ENCODE measurements around the gene SDK1. TPM values are rescaled to one million over a fixed set of nuclear protein-coding genes. Genes with fewer than 3 reads are reported as not detected.
A peak's percentile ranks its signal among the peaks of the same experiment; 100 is the strongest.

Gene SDK1
- total RNA-seq, 1 donor from 2014 or later: 37.6 TPM

DNA sequence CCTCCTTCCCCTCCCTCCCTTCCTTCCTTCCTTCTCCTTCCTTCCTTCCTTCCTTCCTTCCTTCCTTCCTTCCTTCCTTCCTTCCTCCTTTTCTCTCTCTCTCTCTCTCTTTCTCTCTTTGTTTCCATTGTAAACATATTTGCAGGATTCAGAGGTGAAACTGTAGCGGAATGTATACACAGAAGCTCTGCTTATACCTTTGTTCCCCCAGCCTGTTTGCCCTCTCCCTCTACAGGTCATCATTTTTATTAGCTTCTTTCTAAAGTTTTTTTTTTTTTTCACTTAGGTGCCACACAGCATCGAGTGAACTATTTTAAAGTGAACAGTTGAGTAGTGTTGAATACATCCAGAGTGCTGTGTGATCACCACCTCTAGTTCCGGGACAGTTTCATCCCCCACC lies 20.7 kb downstream of the SDK1 start:
- no peak overlapping the region for H3K4me3 Mint-ChIP-seq (ENCODE audit: low read depth)

GRCh38 chr7:3326246-3326645 lies 25.2 kb downstream of the SDK1 start:
- peaks cover 10% of the 10 kb centered on the region for H3K36me3 Mint-ChIP-seq (ENCODE audit: insufficient read depth)
- no peaks in the 10 kb centered on the region for H3K27me3 Mint-ChIP-seq
- no peak for TF ChIP-seq CTCF (IDR thresholded peaks at IDR 0.05; ENCODE audit: unreplicated experiment)
- peaks cover 6% of the 10 kb centered on the region for H3K9me3 Mint-ChIP-seq (ENCODE audit: low read depth)
- H3K4me3 Mint-ChIP-seq (ENCODE audit: low read depth): no peak overlapping the region
- H3K27ac Mint-ChIP-seq: no peak overlapping the region
- H3K4me1 Mint-ChIP-seq (ENCODE audit: low read depth): peaks cover 6% of the 10 kb centered on the region
- no peak for DNase-seq (ENCODE audit: low spot score, unreplicated experiment)

More for the DNA sequence above, 20.7 kb downstream of the SDK1 start:
- H3K27me3 Mint-ChIP-seq: no peaks in the 10 kb centered on the region
- no peak for TF ChIP-seq CTCF (IDR thresholded peaks at IDR 0.05; ENCODE audit: unreplicated experiment)
- H3K9me3 Mint-ChIP-seq (ENCODE audit: low read depth): peaks cover 4% of the 10 kb centered on the region
- no peak for DNase-seq (ENCODE audit: low spot score, unreplicated experiment)
- peaks cover 10% of the 10 kb centered on the region for H3K36me3 Mint-ChIP-seq (ENCODE audit: insufficient read depth)
- H3K27ac Mint-ChIP-seq: peak overlapping the region; percentile 49
- H3K4me1 Mint-ChIP-seq (ENCODE audit: low read depth): peaks cover 15% of the 10 kb centered on the region

DNA sequence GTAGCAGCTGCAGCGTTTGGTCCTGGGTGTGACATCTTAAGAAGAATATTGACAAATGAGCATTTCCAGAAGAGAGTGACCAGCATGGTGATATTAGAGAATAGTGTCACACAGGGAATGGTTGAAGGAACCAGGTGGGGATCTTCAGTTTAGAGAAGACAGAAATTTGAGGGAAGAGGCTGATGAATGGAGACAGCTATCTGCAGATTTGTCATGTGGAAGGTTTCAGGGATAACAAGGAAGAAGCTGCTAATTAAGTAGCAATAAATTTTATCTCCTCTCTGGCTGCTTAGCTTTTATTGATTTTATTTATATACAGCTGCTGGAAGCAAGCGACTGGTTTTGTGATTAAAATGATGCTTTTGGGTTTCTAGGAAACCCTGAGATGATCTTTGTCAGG lies 26.0 kb downstream of the SDK1 start:
- TF ChIP-seq CTCF (IDR thresholded peaks at IDR 0.05; ENCODE audit: unreplicated experiment): no peak

DNA sequence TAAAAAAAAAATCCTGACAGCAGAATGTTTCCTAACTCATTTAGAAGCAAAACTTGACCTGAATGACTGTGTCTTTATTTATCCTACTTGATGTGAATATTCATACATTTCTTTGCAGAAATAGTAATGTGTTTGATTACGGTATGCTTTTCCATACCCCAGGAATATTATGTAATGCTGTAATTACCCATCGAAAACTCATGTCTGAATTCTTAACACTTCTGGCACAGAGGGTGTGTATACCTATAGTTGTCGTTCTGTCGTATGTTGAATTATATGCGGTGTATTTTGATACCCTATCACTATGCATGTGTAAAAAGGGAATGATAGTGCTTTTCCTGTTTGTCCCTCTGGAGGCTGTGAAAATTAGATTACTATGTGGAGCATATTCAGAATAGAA lies 26.6 kb downstream of the SDK1 start:
- Mint-ChIP-seq H3K4me1 (ENCODE audit: low read depth) (peaks cover 4% of the 10 kb centered on the region), H3K4me3 (ENCODE audit: low read depth) (no peak overlapping the region), H3K27ac (no peak overlapping the region), H3K27me3 (no peaks in the 10 kb centered on the region), H3K9me3 (ENCODE audit: low read depth) (peaks cover 3% of the 10 kb centered on the region), H3K36me3 (ENCODE audit: insufficient read depth) (peaks cover 8% of the 10 kb centered on the region)
- no peak for TF ChIP-seq CTCF (IDR thresholded peaks at IDR 0.05; ENCODE audit: unreplicated experiment)
- DNase-seq (ENCODE audit: low spot score, unreplicated experiment): no peak

More for the DNA sequence above, 26.0 kb downstream of the SDK1 start:
- Mint-ChIP-seq H3K27ac (no peak overlapping the region), H3K4me3 (ENCODE audit: low read depth) (no peak overlapping the region), H3K4me1 (ENCODE audit: low read depth) (peaks cover 3% of the 10 kb centered on the region), H3K36me3 (ENCODE audit: insufficient read depth) (peaks cover 10% of the 10 kb centered on the region), H3K27me3 (no peaks in the 10 kb centered on the region), H3K9me3 (ENCODE audit: low read depth) (peaks cover 6% of the 10 kb centered on the region)
- no peak for DNase-seq (ENCODE audit: low spot score, unreplicated experiment)

DNA sequence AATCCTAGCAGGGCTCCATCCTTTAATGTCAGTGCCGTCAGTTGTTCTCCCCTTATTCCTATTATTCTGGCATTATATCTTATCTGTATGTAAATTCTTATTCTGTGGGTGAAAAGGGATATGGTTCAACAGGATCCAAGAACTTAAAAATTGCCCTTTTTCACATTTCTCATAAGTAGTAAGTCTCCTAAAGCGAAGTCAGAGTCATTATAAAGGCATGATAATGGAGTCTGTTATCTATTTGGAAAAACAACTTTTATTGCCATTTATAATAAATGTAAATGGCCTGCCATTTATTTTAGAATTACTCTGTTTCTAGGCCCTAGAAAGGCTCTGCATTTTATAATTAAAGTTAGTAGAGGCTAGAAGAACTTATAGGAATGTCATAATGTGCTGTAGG lies 31.3 kb downstream of the SDK1 start:
- peaks cover 2% of the 10 kb centered on the region for H3K9me3 Mint-ChIP-seq (ENCODE audit: low read depth)
- H3K36me3 Mint-ChIP-seq (ENCODE audit: insufficient read depth): no peaks in the 10 kb centered on the region
- DNase-seq (ENCODE audit: low spot score, unreplicated experiment): no peak
- H3K4me3 Mint-ChIP-seq (ENCODE audit: low read depth): no peak overlapping the region
- TF ChIP-seq CTCF (IDR thresholded peaks at IDR 0.05; ENCODE audit: unreplicated experiment): no peak
- no peaks in the 10 kb centered on the region for H3K27me3 Mint-ChIP-seq
- H3K27ac Mint-ChIP-seq: no peak overlapping the region
- H3K4me1 Mint-ChIP-seq (ENCODE audit: low read depth): peaks cover 5% of the 10 kb centered on the region
